HAP-1 (cell line): ENCODE data around the gene ARHGAP8.
"Not testable (repeated sequence)": the region's sequence is repeated elsewhere in the genome, so short reads cannot be mapped to it uniquely, and the experiment has no call there.

Experiments
- DNase-seq, 2 experiments: peaks; one replicate each; pipeline ENCODE4 v3.0.0-alpha.2; 2016 to 2020; ENCODE audit warnings: low spot score in 2 of 2
- H3K27me3 ChIP-seq: fragments of 250-450 bp; sonication (Bioruptor Pico); 2 replicates; pipeline ENCODE4 v1.5.1; 2020; ENCODE audit warnings: low read depth, mild to moderate bottlenecking, moderate library complexity
- H3K36me3 ChIP-seq: fragments of 250-450 bp; sonication (Bioruptor Pico); replicated peaks from 2 replicates; pipeline ENCODE4 v1.5.1; 2020; ENCODE audit warnings: mild to moderate bottlenecking
- H3K4me1 ChIP-seq: fragments of 250-450 bp; sonication (Bioruptor Pico); 2 replicates; pipeline ENCODE4 v1.5.1; 2020; ENCODE audit warnings: mild to moderate bottlenecking
- H3K4me3 ChIP-seq: fragments of 250-450 bp; sonication (Bioruptor Pico); 2 replicates; pipeline ENCODE4 v1.5.1; 2020; ENCODE audit warnings: mild to moderate bottlenecking, moderate library complexity
- H3K9me3 ChIP-seq: fragments of 250-450 bp; sonication (Bioruptor Pico); 2 replicates; pipeline ENCODE4 v1.5.1; 2020; ENCODE audit warnings: mild to moderate bottlenecking, moderate library complexity
- in situ Hi-C: fragments of 300-500 bp; cut with MboI; formaldehyde crosslinking; loops from 3 replicates; pipeline ENCODE4 v1.14.3; 2020; ENCODE audit warnings: low sequenced_read_pairs, inconsistent platforms, mixed read lengths

The ARHGAP8 gene

GRCh38 chr22:44854641-44855040, 102.3 kb downstream of the ARHGAP8 start:
- in situ Hi-C loops, H3K4me3 ChIP-seq: not testable (repeated sequence)

GRCh38 chr22:44855855-44856254, 103.5 kb downstream of the ARHGAP8 start:
- H3K4me3 ChIP-seq, result no peak overlapping the region
- no peak for DNase-seq
- H3K4me1 ChIP-seq, result no peaks in the 10 kb centered on the region
- H3K27me3 ChIP-seq, result no peaks in the 10 kb centered on the region
- in situ Hi-C loops, result no loop called here
- no peaks in the 10 kb centered on the region for H3K9me3 ChIP-seq
- no peaks in the 10 kb centered on the region for H3K36me3 ChIP-seq

More at GRCh38 chr22:44854641-44855040, 102.3 kb downstream of the ARHGAP8 start:
- H3K27me3 ChIP-seq, H3K4me1 ChIP-seq, H3K9me3 ChIP-seq, DNase-seq, H3K36me3 ChIP-seq: not testable (repeated sequence)

- H3K4me1 ChIP-seq, DNase-seq, H3K27me3 ChIP-seq, H3K36me3 ChIP-seq, in situ Hi-C loops, H3K9me3 ChIP-seq, H3K4me3 ChIP-seq: not testable (repeated sequence)
Observed at GRCh38 chr22:44858819-44859218, 106.4 kb downstream of the ARHGAP8 start.

GRCh38 chr22:44859641-44860040, 107.3 kb downstream of the ARHGAP8 start:
- no peaks in the 10 kb centered on the region for H3K9me3 ChIP-seq
- H3K4me3 ChIP-seq, result no peak overlapping the region
- H3K4me1 ChIP-seq, result no peaks in the 10 kb centered on the region
- no peak for DNase-seq
- H3K36me3 ChIP-seq, result no peaks in the 10 kb centered on the region
- in situ Hi-C loops, result no loop called here
- H3K27me3 ChIP-seq, result no peaks in the 10 kb centered on the region

- Histone ChIP-seq H3K4me3 (no peak overlapping the region), H3K27me3 (no peaks in the 10 kb centered on the region), H3K4me1 (no peaks in the 10 kb centered on the region), H3K36me3 (no peaks in the 10 kb centered on the region), H3K9me3 (no peaks in the 10 kb centered on the region)
- in situ Hi-C loops, result no loop called here
- no peak for DNase-seq
Observed at GRCh38 chr22:44860311-44860710, 107.9 kb downstream of the ARHGAP8 start.

GRCh38 chr22:44861245-44861644, 108.9 kb downstream of the ARHGAP8 start:
- H3K27me3 ChIP-seq, result no peaks in the 10 kb centered on the region
- no peak overlapping the region for H3K4me3 ChIP-seq
- in situ Hi-C loops, result no loop called here
- no peaks in the 10 kb centered on the region for H3K9me3 ChIP-seq
- no peaks in the 10 kb centered on the region for H3K4me1 ChIP-seq
- no peak for DNase-seq
- H3K36me3 ChIP-seq, result no peaks in the 10 kb centered on the region

- Histone ChIP-seq H3K36me3 (no peaks in the 10 kb centered on the region), H3K4me3 (no peak overlapping the region), H3K4me1 (no peaks in the 10 kb centered on the region), H3K9me3 (no peaks in the 10 kb centered on the region), H3K27me3 (no peaks in the 10 kb centered on the region)
- no peak for DNase-seq
- in situ Hi-C loops, result no loop called here
Observed at GRCh38 chr22:44862281-44862680, 109.9 kb downstream of the ARHGAP8 start.

GRCh38 chr22:44862981-44863860, 110.8 kb downstream of the ARHGAP8 start:
- Histone ChIP-seq H3K36me3 (no peaks in the 10 kb centered on the region), H3K4me3 (no peak overlapping the region), H3K27me3 (no peaks in the 10 kb centered on the region), H3K4me1 (no peaks in the 10 kb centered on the region), H3K9me3 (no peaks in the 10 kb centered on the region)
- in situ Hi-C loops, result no loop called here
- DNase-seq, result peak in 1 of 2 experiments; percentile 58

- in situ Hi-C loops, result no loop called here
- H3K36me3 ChIP-seq, result no peaks in the 10 kb centered on the region
- no peaks in the 10 kb centered on the region for H3K9me3 ChIP-seq
- no peaks in the 10 kb centered on the region for H3K27me3 ChIP-seq
- no peak for DNase-seq
- H3K4me3 ChIP-seq, result no peak overlapping the region
- H3K4me1 ChIP-seq, result peaks cover 5% of the 10 kb centered on the region
Observed at GRCh38 chr22:44865193-44866057, 113.0 kb downstream of the ARHGAP8 start.

- in situ Hi-C loops, result no loop called here
Observed at GRCh38 chr22:44869196-44869595, 116.8 kb downstream of the ARHGAP8 start.

GRCh38 chr22:44870021-44870420, 117.6 kb downstream of the ARHGAP8 start:
- H3K4me3 ChIP-seq, result no peak overlapping the region
- in situ Hi-C loops, result no loop called here
- DNase-seq, result peak in 1 of 2 experiments; percentile 30
- H3K27me3 ChIP-seq, result no peaks in the 10 kb centered on the region
- H3K4me1 ChIP-seq, result peaks cover 5% of the 10 kb centered on the region
- H3K36me3 ChIP-seq, result no peaks in the 10 kb centered on the region
- no peaks in the 10 kb centered on the region for H3K9me3 ChIP-seq

More at GRCh38 chr22:44869196-44869595, 116.8 kb downstream of the ARHGAP8 start:
- Histone ChIP-seq H3K27me3 (no peaks in the 10 kb centered on the region), H3K36me3 (no peaks in the 10 kb centered on the region), H3K4me1 (peaks cover 5% of the 10 kb centered on the region), H3K9me3 (no peaks in the 10 kb centered on the region), H3K4me3 (no peak overlapping the region)
- DNase-seq, result no peak

GRCh38 chr22:44871782-44872181, 119.4 kb downstream of the ARHGAP8 start:
- Histone ChIP-seq H3K4me3 (no peak overlapping the region), H3K4me1 (peaks cover 5% of the 10 kb centered on the region), H3K27me3 (no peaks in the 10 kb centered on the region), H3K9me3 (no peaks in the 10 kb centered on the region), H3K36me3 (no peaks in the 10 kb centered on the region)
- DNase-seq, result no peak
- in situ Hi-C loops, result no loop called here

- H3K4me3 ChIP-seq, result no peak overlapping the region
- DNase-seq, result no peak
- no peaks in the 10 kb centered on the region for H3K36me3 ChIP-seq
- no peaks in the 10 kb centered on the region for H3K27me3 ChIP-seq
- H3K9me3 ChIP-seq, result peaks cover 4% of the 10 kb centered on the region; the same call in 1 of the 2 replicates
- no peaks in the 10 kb centered on the region for H3K4me1 ChIP-seq
- in situ Hi-C loops, result no loop called here
Observed at GRCh38 chr22:44876921-44877320, 124.5 kb downstream of the ARHGAP8 start.
